K562 (cell line): ENCODE data around the gene FMN2. TPM values are rescaled to one million over a fixed set of nuclear protein-coding genes. Genes with fewer than 3 reads are reported as not detected.

Experiments used
- ATAC-seq: fragments of 200-7000 bp; cut with Tn5 transposase; 3 replicates; pipeline ENCODE4 v1.9.1; 2020; ENCODE audit warnings: moderate library complexity
- BruUV-seq: library from RNA; stranded (reverse); fragments of 400-500 nt; replicated peaks from 2 replicates; lab custom pipeline; 2021; lab: Mats Ljungman, UMichigan
- CTCF ChIA-PET: fragments of 300-600 bp; formaldehyde crosslinking; extraction: SDS; loops from one replicate; lab custom pipeline; 2021; ENCODE audit warnings: low intra/inter-chr PET ratio; lab: Yijun Ruan, JAX
- POLR2A ChIA-PET: fragments of 300-600, 350-650 bp; sonication (Branson Sonifier 250); formaldehyde crosslinking; extraction: SDS; loops from one replicate; lab custom pipeline; 2021; ENCODE audit warnings: antibody characterized with exemption, inconsistent platforms; lab: Yijun Ruan, JAX
- DNase-seq, 4 experiments: peaks; one replicate each; pipeline versions ENCODE4 v3.0.0 to v3.0.0-alpha.2; 2011 to 2018; ENCODE audit warnings: low spot score in 3 of 4, mixed read lengths in 3 of 4; ENCODE audit errors: extremely low read depth in 1 of 4
- FAIRE-seq: peaks from 2 replicates; lab custom pipeline; 2011; peaks lifted over from hg19 to GRCh38; lab: Jason Lieb, UNC
- H2AFZ ChIP-seq: 2 replicates; pipeline ENCODE4 v1.6.0; 2011; ENCODE audit warnings: low read depth, low read length, control low read depth, inconsistent platforms
- H3K27ac ChIP-seq: fragments of 200-600 bp; 3 replicates; pipeline ENCODE4 v1.8.0; 2011; ENCODE audit warnings: low read depth, mild to moderate bottlenecking, control low read depth, inconsistent platforms, low read length, moderate library complexity, mixed read lengths; ENCODE audit errors: extremely low read depth
- H3K27me3 ChIP-seq, 2 experiments: fragments of 300-600 bp in 1 of 2; 2 replicates in 1 of 2; 3 replicates in 1 of 2; pipeline versions ENCODE4 v1.6.0 to v1.8.0; 2011; ENCODE audit warnings: inconsistent platforms in 2 of 2, low read length in 2 of 2, mild to moderate bottlenecking in 1 of 2, mixed read lengths in 1 of 2, moderate library complexity in 1 of 2; ENCODE audit not compliant: control insufficient read depth in 2 of 2, insufficient read depth in 2 of 2
- H3K36me3 ChIP-seq: fragments of 300-600 bp; 3 replicates; pipeline ENCODE4 v1.8.0; 2011; ENCODE audit warnings: mild to moderate bottlenecking, low read length, inconsistent platforms; ENCODE audit not compliant: control insufficient read depth, insufficient read depth
- H3K4me1 ChIP-seq, 2 experiments: fragments of 200-600 bp in 1 of 2; replicated peaks in 1 of 2; 2 replicates in 1 of 2; 3 replicates in 1 of 2; pipeline versions ENCODE4 v1.5.1 to v1.8.0; 2011; ENCODE audit warnings: inconsistent platforms in 2 of 2, low read length in 2 of 2, mild to moderate bottlenecking in 1 of 2, mixed read lengths in 1 of 2, moderate library complexity in 1 of 2; ENCODE audit not compliant: control insufficient read depth in 2 of 2, insufficient read depth in 2 of 2
- H3K4me2 ChIP-seq: 2 replicates; pipeline ENCODE4 v1.6.1; 2011; ENCODE audit warnings: low read length, control low read depth, inconsistent platforms, mixed read lengths; ENCODE audit not compliant: insufficient read depth
- H3K4me3 ChIP-seq: fragments of 200-600 bp; sonication (generic), shearing (Covaris generic); 2 replicates; pipeline ENCODE4 v1.5.1; 2016; ENCODE audit warnings: control low read depth, inconsistent platforms
- H3K79me2 ChIP-seq: fragments of 200-600 bp; 3 replicates; pipeline ENCODE4 v1.8.0; 2011; ENCODE audit warnings: low read length, inconsistent platforms; ENCODE audit not compliant: control insufficient read depth, insufficient read depth
- H3K9ac ChIP-seq, 2 experiments: 2 replicates each; pipeline versions ENCODE4 v1.6.0 to v1.6.1; 2011; ENCODE audit warnings: low read depth in 2 of 2, low read length in 2 of 2, control low read depth in 1 of 2, inconsistent platforms in 1 of 2, mild to moderate bottlenecking in 1 of 2, mixed read lengths in 1 of 2; ENCODE audit not compliant: insufficient read depth in 1 of 2
- H3K9me1 ChIP-seq: one replicate; pipeline ENCODE4 v1.6.0; 2011; ENCODE audit warnings: inconsistent platforms, mild to moderate bottlenecking, low read length, moderate library complexity; ENCODE audit not compliant: control insufficient read depth, insufficient read depth
- H3K9me3 ChIP-seq: replicated peaks from 2 replicates; pipeline ENCODE4 v1.5.1; 2011; ENCODE audit warnings: low read depth, low read length, inconsistent platforms; ENCODE audit not compliant: control insufficient read depth, insufficient read depth
- H4K20me1 ChIP-seq: replicated peaks from 2 replicates; pipeline ENCODE4 v1.6.1; 2011; ENCODE audit warnings: low read length, inconsistent platforms, mixed read lengths; ENCODE audit not compliant: control insufficient read depth, insufficient read depth
- C11orf30 ChIP-seq: fragments of 450-650 bp; IDR thresholded peaks from 2 replicates; pipeline ENCODE4 v1.6.1; 2016; ENCODE audit warnings: low read depth, mild to moderate bottlenecking
- CREM ChIP-seq: IDR thresholded peaks from 2 replicates; pipeline ENCODE4 v1.6.1; 2014; ENCODE audit warnings: antibody characterized with exemption, low read depth
- LARP7 ChIP-seq: fragments of 450-650 bp; IDR thresholded peaks from 2 replicates; pipeline ENCODE4 v1.6.1; 2016
- POLR2AphosphoS5 ChIP-seq: IDR thresholded peaks from 2 replicates; pipeline ENCODE4 v1.6.1; 2011; ENCODE audit warnings: mild to moderate bottlenecking, low read depth, low read length, moderate library complexity; ENCODE audit not compliant: control insufficient read depth, insufficient read depth
- ZNF253 ChIP-seq: fragments of 250-450 bp; sonication (Bioruptor Pico); conservative IDR thresholded peaks from 2 replicates; pipeline ENCODE4 v1.6.1; 2021; ENCODE audit warnings: mild to moderate bottlenecking
- ZNF431 ChIP-seq: sonication (generic); formaldehyde crosslinking; IDR thresholded peaks from 2 replicates; pipeline ENCODE4 v1.8.0; 2022; ENCODE audit warnings: mild to moderate bottlenecking, missing genetic modification reagents
- ZNF583 ChIP-seq: fragments of 250-450 bp; sonication (Bioruptor Pico); IDR thresholded peaks from 2 replicates; pipeline ENCODE4 v1.4.0; 2020
- WGBS: fragments of 100-300 bp; shearing (Covaris generic); methylation state at CpG from one replicate; pipeline ENCODE4 v1.1.6; 2016; ENCODE audit warnings: low coverage, mixed read lengths; ENCODE audit not compliant: insufficient coverage; ENCODE audit errors: missing lambda C conversion rate; 5-methylcytosine and 5-hydroxymethylcytosine counted together
- in situ Hi-C: fragments of 300-500 bp; cut with MboI; formaldehyde crosslinking; loops from 4 replicates; pipeline ENCODE4 v1.15.0; 2018; ENCODE audit warnings: inconsistent platforms, mixed read lengths
- intact Hi-C: fragments of 100-400 bp; cut with micrococcal nuclease; formaldehyde crosslinking; loops from 2 replicates; pipeline ENCODE4 v1.14.2; 2022
- polyA plus RNA-seq, 8 experiments: library from polyadenylated mRNA; depleted of rRNA in 4 of 8; stranded (reverse) in 5 of 8; unstranded in 3 of 8; fragments of >200 nt; fragmentation: Nextera tagmentation in 2 of 8; fragmentation: Illumina TruSeq in 1 of 8; extraction: Ambion mirVana in 2 of 8; extraction: Trizol in 1 of 8; gene quantifications; 2 replicates each; pipeline versions ENCODE4 v1.2.1 to v1.2.3, GENCODE V29; 2011 to 2014; ENCODE audit warnings: inconsistent platforms in 1 of 8, missing spikeins in 1 of 8
- total RNA-seq, 7 experiments: library from RNA; depleted of rRNA in 6 of 7; stranded (reverse); fragments of >200 nt in 6 of 7; fragmentation: Illumina TruSeq in 2 of 7; extraction: Trizol in 2 of 7; gene quantifications; 2 replicates each; pipeline versions ENCODE4 v1.2.1 to v1.2.3, GENCODE V29; 2011 to 2021; ENCODE audit warnings: low replicate concordance in 1 of 7
- TF ChIP-seq, protein P1 (sequence below): fragments of 450-650 bp; formaldehyde crosslinking; IDR thresholded peaks from 2 replicates; pipeline ENCODE4 v1.4.0; 2022; ENCODE audit warnings: missing genetic modification characterization

Gene FMN2
- total and polyA plus RNA-seq, 9 of the 15 experiments (the other 6 are each of a cell fraction or from before 2014, with no cell fraction given) = 0.15 to 0.45 (median 0.16) TPM; not detected in 3

DNA sequence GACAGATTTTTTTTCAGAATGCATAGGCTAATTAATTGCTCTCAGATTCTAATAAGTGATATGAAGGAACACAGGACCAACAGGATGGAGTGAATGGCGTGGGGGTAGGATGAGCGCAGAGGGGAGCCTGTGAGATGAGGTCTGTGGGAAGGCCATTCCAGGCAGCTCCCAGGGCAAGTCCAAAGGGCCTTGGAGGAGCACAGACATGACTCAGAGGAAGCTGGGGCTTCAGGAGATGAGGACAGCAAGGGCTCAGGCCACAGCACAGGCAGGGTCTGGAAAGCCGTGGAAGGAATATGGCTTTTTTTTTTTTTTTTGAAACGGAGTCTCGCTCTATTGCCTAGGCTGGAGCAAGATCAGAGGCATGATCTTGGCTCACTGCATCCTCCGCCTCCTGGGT, 35.1 kb downstream of the FMN2 start:
- intact Hi-C loops (no loop called here), in situ Hi-C loops (no loop called here)
- no peak overlapping the region for H3K27ac ChIP-seq
- no peak overlapping the region for H3K4me3 ChIP-seq
- WGBS = 0% methylated on average over 6 of the region's 6 CpGs
- H3K27me3 ChIP-seq = no peaks in the 10 kb centered on the region
- no peaks in the 10 kb centered on the region for H4K20me1 ChIP-seq
- CTCF ChIA-PET = interaction anchor here (0.6 kb wide), 1 partner anchor 22 kb away, joined by 4 read pairs; no protein-coding TSS in a partner anchor
- no peaks in the 10 kb centered on the region for H3K4me1 ChIP-seq
- POLR2A ChIA-PET = interaction anchor here (1.6 kb wide), 1 partner anchor 23 kb away, joined by 4 read pairs; no protein-coding TSS in a partner anchor
- no peak overlapping the region for H3K4me2 ChIP-seq
- no peaks in the 10 kb centered on the region for H3K9me1 ChIP-seq
- no TSS peak for BruUV-seq
- no peaks in the 10 kb centered on the region for H3K36me3 ChIP-seq
- H3K9me3 ChIP-seq = no peaks in the 10 kb centered on the region
- ATAC-seq = no peak
- TF ChIP-seq C11orf30 (no peak), POLR2AphosphoS5 (no peak), ZNF431 (CRISPR knock-in tag) (no peak), LARP7 (no peak), CREM (no peak), ZNF583 (CRISPR knock-in tag) (no peak), ZNF253 (CRISPR knock-in tag) (no peak)
- TF ChIP-seq, protein P1, sequence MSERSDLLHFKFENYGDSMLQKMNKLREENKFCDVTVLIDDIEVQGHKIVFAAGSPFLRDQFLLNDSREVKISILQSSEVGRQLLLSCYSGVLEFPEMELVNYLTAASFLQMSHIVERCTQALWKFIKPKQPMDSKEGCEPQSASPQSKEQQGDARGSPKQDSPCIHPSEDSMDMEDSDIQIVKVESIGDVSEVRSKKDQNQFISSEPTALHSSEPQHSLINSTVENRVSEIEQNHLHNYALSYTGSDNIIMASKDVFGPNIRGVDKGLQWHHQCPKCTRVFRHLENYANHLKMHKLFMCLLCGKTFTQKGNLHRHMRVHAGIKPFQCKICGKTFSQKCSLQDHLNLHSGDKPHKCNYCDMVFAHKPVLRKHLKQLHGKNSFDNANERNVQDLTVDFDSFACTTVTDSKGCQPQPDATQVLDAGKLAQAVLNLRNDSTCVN (CRISPR knock-in tag) = no peak
- H3K79me2 ChIP-seq = no peaks in the 10 kb centered on the region
- no peak overlapping the region for H2AFZ ChIP-seq
- no peak for FAIRE-seq
- H3K9ac ChIP-seq = no peak overlapping the region
- DNase-seq = no peak
